Neural cell (in vitro differentiated cells): ENCODE data around the gene AGPAT2. TPM values are rescaled to one million over a fixed set of nuclear protein-coding genes. Genes with fewer than 3 reads are reported as not detected.

Experiments used
- H2AFZ ChIP-seq: fragments of 200-600, 300-800 bp; sonication (generic), shearing (Covaris generic); 2 replicates; pipeline ENCODE4 v1.6.0; 2014; ENCODE audit warnings: low read depth, mild to moderate bottlenecking, antibody characterized with exemption, low read length, moderate library complexity
- H3F3A ChIP-seq: fragments of 200-600 bp; shearing (Covaris generic); 2 replicates; pipeline ENCODE4 v1.6.1; 2016; ENCODE audit warnings: mild to moderate bottlenecking, moderate library complexity, mixed read lengths, antibody characterized with exemption, low read length; ENCODE audit not compliant: insufficient read depth, poor library complexity, severe bottlenecking
- H3K27ac ChIP-seq: fragments of 200-600, 300-800 bp; sonication (generic), shearing (Covaris generic); 2 replicates; pipeline ENCODE4 v1.5.1; 2014; ENCODE audit warnings: mild to moderate bottlenecking, low read length, moderate library complexity
- H3K27me3 ChIP-seq: fragments of 300-800, 200-600 bp; sonication (generic), shearing (Covaris generic); 2 replicates; pipeline ENCODE4 v1.6.0; 2014; ENCODE audit warnings: mild to moderate bottlenecking, low read depth, low read length, moderate library complexity; ENCODE audit not compliant: insufficient read depth
- H3K36me3 ChIP-seq: fragments of 300-800, 200-600 bp; sonication (generic), shearing (Covaris generic); 2 replicates; pipeline ENCODE4 v1.5.1; 2014; ENCODE audit warnings: mild to moderate bottlenecking, antibody characterized with exemption, low read length, moderate library complexity; ENCODE audit not compliant: insufficient read depth
- H3K4me2 ChIP-seq: fragments of 300-800, 200-600 bp; sonication (generic), shearing (Covaris generic); 2 replicates; pipeline ENCODE4 v1.6.0; 2014; ENCODE audit warnings: mild to moderate bottlenecking, low read length
- H3K4me3 ChIP-seq: fragments of 300-800, 200-600 bp; sonication (generic), shearing (Covaris generic); 2 replicates; pipeline ENCODE4 v1.5.1; 2014; ENCODE audit warnings: mild to moderate bottlenecking, low read length, moderate library complexity
- H3K79me2 ChIP-seq: fragments of 200-600 bp; shearing (Covaris generic); replicated peaks from 2 replicates; pipeline ENCODE4 v1.6.0; 2014; ENCODE audit warnings: mild to moderate bottlenecking, low read length, moderate library complexity; ENCODE audit not compliant: insufficient read depth
- H3K9ac ChIP-seq: fragments of 300-800, 200-600 bp; sonication (generic), shearing (Covaris generic); 2 replicates; pipeline ENCODE4 v1.6.1; 2016; ENCODE audit warnings: mild to moderate bottlenecking, low read length, mixed read lengths
- H3K9me2 ChIP-seq: fragments of 200-600 bp; shearing (Covaris generic); 2 replicates; pipeline ENCODE4 v1.6.1; 2016; ENCODE audit warnings: mild to moderate bottlenecking, low read length, mixed read lengths; ENCODE audit not compliant: insufficient read depth
- H3K9me3 ChIP-seq: fragments of 200-600, 300-800 bp; sonication (generic), shearing (Covaris generic); 2 replicates; pipeline ENCODE4 v1.6.1; 2016; ENCODE audit warnings: mild to moderate bottlenecking, mixed run types, low read length, moderate library complexity, mixed read lengths
- H4K20me1 ChIP-seq: fragments of 200-600 bp; shearing (Covaris generic); 2 replicates; pipeline ENCODE4 v1.6.1; 2016; ENCODE audit warnings: mild to moderate bottlenecking, mixed run types; ENCODE audit not compliant: insufficient read depth
- EP300 ChIP-seq: fragments of 450-650 bp; conservative IDR thresholded peaks from 2 replicates; pipeline ENCODE4 v1.6.1; 2014; ENCODE audit warnings: antibody characterized with exemption, mild to moderate bottlenecking, moderate library complexity; ENCODE audit not compliant: poor library complexity, severe bottlenecking
- EZH2 ChIP-seq: fragments of 200-600, 300-800 bp; shearing (Covaris generic), sonication (generic); IDR thresholded peaks from 2 replicates; pipeline ENCODE4 v1.6.1; 2014; ENCODE audit warnings: antibody characterized with exemption, low read length, borderline replicate concordance, mild to moderate bottlenecking; ENCODE audit not compliant: insufficient read depth, poor library complexity, severe bottlenecking
- MXI1 ChIP-seq: fragments of 450-650 bp; conservative IDR thresholded peaks from 2 replicates; pipeline ENCODE4 v1.6.1; 2014; ENCODE audit warnings: antibody characterized with exemption, mild to moderate bottlenecking; ENCODE audit not compliant: poor library complexity, severe bottlenecking
- POLR2AphosphoS5 ChIP-seq: IDR thresholded peaks from 2 replicates; pipeline ENCODE4 v1.6.1; 2012
- RAD21 ChIP-seq: fragments of 450-650 bp; conservative IDR thresholded peaks from 2 replicates; pipeline ENCODE4 v1.6.1; 2014; ENCODE audit warnings: antibody characterized with exemption, mild to moderate bottlenecking, moderate library complexity
- SMC3 ChIP-seq: fragments of 450-650 bp; conservative IDR thresholded peaks from 2 replicates; pipeline ENCODE4 v1.6.1; 2014; ENCODE audit warnings: antibody characterized with exemption, mild to moderate bottlenecking, moderate library complexity; ENCODE audit not compliant: poor library complexity
- TAF1 ChIP-seq: IDR thresholded peaks from 2 replicates; pipeline ENCODE4 v1.6.1; 2012; ENCODE audit warnings: low read depth
- polyA plus RNA-seq: library from polyadenylated mRNA; depleted of rRNA; stranded (reverse); fragments of >200 nt; gene quantifications from 2 replicates; pipeline ENCODE4 v1.2.3, GENCODE V29; 2014
- TF ChIP-seq, protein P1 (sequence below): fragments of 450-650 bp; IDR thresholded peaks from 2 replicates; pipeline ENCODE4 v1.5.1; 2014; ENCODE audit warnings: antibody characterized with exemption, mild to moderate bottlenecking, moderate library complexity; ENCODE audit not compliant: poor library complexity, severe bottlenecking
- TF ChIP-seq, protein P2 (sequence below): IDR thresholded peaks from 2 replicates; pipeline ENCODE4 v1.6.1; 2012; ENCODE audit warnings: borderline replicate concordance

The AGPAT2 gene
- polyA plus RNA-seq, 1 donor from 2014 or later = 1.3 TPM

DNA sequence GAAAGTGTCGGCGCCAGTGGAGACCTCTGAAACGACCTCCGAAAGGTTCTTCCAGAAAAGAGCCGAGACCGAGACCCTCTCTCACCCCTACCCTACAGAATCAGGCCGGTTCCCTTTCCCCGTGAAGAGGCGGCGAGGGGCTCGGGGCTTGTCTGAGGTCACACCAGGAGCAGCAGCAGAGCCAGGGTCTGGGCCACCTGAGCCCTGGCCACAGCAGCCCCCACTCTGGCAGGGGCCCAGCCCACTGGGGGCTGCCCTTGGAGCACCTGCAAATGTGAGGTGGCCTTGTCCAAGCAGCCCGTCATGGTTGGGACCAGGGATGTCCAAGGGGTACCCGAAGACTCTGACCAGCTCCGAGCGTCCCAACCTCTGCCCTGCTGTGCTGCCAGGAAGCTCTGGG lies 9.2 kb downstream of the AGPAT2 start:
- Histone ChIP-seq H2AFZ (no peak overlapping the region), H3K9me2 (no peaks in the 10 kb centered on the region), H4K20me1 (no peaks in the 10 kb centered on the region), H3K36me3 (no peaks in the 10 kb centered on the region), H3K27ac (no peak overlapping the region), H3K9ac (no peak overlapping the region), H3K4me2 (no peak overlapping the region), H3K4me3 (no peak overlapping the region), H3K9me3 (no peaks in the 10 kb centered on the region), H3F3A (no peaks in the 10 kb centered on the region), H3K79me2 (no peaks in the 10 kb centered on the region), H3K27me3 (no peaks in the 10 kb centered on the region)
- TF ChIP-seq POLR2AphosphoS5 = no peak
- TF ChIP-seq, protein P1, sequence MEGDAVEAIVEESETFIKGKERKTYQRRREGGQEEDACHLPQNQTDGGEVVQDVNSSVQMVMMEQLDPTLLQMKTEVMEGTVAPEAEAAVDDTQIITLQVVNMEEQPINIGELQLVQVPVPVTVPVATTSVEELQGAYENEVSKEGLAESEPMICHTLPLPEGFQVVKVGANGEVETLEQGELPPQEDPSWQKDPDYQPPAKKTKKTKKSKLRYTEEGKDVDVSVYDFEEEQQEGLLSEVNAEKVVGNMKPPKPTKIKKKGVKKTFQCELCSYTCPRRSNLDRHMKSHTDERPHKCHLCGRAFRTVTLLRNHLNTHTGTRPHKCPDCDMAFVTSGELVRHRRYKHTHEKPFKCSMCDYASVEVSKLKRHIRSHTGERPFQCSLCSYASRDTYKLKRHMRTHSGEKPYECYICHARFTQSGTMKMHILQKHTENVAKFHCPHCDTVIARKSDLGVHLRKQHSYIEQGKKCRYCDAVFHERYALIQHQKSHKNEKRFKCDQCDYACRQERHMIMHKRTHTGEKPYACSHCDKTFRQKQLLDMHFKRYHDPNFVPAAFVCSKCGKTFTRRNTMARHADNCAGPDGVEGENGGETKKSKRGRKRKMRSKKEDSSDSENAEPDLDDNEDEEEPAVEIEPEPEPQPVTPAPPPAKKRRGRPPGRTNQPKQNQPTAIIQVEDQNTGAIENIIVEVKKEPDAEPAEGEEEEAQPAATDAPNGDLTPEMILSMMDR = no peak
- TF ChIP-seq, protein P2, sequence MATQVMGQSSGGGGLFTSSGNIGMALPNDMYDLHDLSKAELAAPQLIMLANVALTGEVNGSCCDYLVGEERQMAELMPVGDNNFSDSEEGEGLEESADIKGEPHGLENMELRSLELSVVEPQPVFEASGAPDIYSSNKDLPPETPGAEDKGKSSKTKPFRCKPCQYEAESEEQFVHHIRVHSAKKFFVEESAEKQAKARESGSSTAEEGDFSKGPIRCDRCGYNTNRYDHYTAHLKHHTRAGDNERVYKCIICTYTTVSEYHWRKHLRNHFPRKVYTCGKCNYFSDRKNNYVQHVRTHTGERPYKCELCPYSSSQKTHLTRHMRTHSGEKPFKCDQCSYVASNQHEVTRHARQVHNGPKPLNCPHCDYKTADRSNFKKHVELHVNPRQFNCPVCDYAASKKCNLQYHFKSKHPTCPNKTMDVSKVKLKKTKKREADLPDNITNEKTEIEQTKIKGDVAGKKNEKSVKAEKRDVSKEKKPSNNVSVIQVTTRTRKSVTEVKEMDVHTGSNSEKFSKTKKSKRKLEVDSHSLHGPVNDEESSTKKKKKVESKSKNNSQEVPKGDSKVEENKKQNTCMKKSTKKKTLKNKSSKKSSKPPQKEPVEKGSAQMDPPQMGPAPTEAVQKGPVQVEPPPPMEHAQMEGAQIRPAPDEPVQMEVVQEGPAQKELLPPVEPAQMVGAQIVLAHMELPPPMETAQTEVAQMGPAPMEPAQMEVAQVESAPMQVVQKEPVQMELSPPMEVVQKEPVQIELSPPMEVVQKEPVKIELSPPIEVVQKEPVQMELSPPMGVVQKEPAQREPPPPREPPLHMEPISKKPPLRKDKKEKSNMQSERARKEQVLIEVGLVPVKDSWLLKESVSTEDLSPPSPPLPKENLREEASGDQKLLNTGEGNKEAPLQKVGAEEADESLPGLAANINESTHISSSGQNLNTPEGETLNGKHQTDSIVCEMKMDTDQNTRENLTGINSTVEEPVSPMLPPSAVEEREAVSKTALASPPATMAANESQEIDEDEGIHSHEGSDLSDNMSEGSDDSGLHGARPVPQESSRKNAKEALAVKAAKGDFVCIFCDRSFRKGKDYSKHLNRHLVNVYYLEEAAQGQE = no peak
- TF ChIP-seq EZH2 = no peak
- no peak for TF ChIP-seq TAF1

DNA sequence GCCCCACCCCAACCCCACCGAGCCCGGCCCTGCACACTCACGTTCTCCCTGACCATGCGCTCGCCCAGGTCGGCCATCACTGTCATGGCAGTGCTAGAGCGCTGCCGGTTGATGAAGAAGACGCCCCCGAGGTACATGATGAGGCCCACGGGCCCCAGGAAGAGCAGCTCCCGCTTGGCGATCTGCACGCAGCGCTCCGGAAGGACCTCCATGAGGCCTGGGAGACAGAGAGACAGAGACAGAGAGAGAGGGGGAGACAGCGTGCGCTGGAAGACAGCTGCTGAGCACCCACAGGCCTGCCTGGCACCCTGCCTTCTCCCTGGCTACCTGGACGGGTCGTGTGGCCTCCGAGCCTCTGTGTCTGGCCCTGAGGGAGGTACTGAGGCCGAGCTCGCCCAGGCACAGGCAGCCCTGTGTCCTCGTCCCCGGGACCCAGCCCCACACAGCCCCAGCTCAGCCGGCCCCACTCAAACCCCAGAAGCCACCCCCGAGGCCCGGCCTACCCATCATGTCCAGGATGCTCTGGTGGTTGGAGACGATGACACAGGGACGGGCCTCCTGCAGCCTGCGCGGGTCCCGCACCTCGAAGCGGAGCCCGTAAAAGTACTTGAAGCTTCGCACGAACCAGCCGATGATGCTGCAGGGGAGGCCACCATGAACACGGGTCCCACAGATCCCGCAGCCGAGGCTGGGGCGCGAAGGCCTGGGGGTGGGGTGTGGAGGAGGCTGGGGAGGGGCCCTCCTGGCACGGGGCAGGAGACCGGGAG lies 10.2 kb downstream of the AGPAT2 start:
- Histone ChIP-seq H3K27ac (no peak overlapping the region), H2AFZ (no peak overlapping the region), H4K20me1 (no peaks in the 10 kb centered on the region), H3K4me3 (no peak overlapping the region), H3K9ac (no peak overlapping the region), H3K9me3 (no peaks in the 10 kb centered on the region), H3K79me2 (no peaks in the 10 kb centered on the region), H3K27me3 (no peaks in the 10 kb centered on the region), H3K36me3 (no peaks in the 10 kb centered on the region), H3F3A (no peaks in the 10 kb centered on the region), H3K4me2 (no peak overlapping the region), H3K9me2 (no peaks in the 10 kb centered on the region)
- no peak for TF ChIP-seq EZH2
- no peak for TF ChIP-seq POLR2AphosphoS5
- TF ChIP-seq TAF1 = no peak
- no peak for TF ChIP-seq EP300
- no peak for TF ChIP-seq SMC3
- no peak for TF ChIP-seq RAD21
- TF ChIP-seq, protein P2 = no peak
- TF ChIP-seq MXI1 = no peak
- TF ChIP-seq, protein P1 = no peak
